ENCODE results near the gene DDX19B.

- no peak for TF ChIP-seq ZNF274 (IDR thresholded peaks at IDR 0.05; ENCODE audit: low read depth, low read length)
- TF ChIP-seq YY1 (IDR thresholded peaks at IDR 0.05; ENCODE audit: insufficient read depth, insufficient read length): no peak
- no peak for TF ChIP-seq SUZ12 (IDR thresholded peaks at IDR 0.05; ENCODE audit: extremely low read depth, insufficient read depth, insufficient read length)
Measured at GRCh38 chr16:70289229-70290094, 9.5 kb upstream of the DDX19B start, which contains the start of gene AARS1.
